GM21390 (cell line): ENCODE data around the gene SEC14L1.
"Not testable (repeated sequence)": the region's sequence is repeated elsewhere in the genome, so short reads cannot be mapped to it uniquely, and the experiment has no call there.

Experiments
- ATAC-seq: cut with Tn5 transposase; IDR thresholded peaks from one replicate; pipeline ENCODE4 v1.9.1; 2021; ENCODE audit not compliant: unreplicated experiment

The SEC14L1 gene

DNA sequence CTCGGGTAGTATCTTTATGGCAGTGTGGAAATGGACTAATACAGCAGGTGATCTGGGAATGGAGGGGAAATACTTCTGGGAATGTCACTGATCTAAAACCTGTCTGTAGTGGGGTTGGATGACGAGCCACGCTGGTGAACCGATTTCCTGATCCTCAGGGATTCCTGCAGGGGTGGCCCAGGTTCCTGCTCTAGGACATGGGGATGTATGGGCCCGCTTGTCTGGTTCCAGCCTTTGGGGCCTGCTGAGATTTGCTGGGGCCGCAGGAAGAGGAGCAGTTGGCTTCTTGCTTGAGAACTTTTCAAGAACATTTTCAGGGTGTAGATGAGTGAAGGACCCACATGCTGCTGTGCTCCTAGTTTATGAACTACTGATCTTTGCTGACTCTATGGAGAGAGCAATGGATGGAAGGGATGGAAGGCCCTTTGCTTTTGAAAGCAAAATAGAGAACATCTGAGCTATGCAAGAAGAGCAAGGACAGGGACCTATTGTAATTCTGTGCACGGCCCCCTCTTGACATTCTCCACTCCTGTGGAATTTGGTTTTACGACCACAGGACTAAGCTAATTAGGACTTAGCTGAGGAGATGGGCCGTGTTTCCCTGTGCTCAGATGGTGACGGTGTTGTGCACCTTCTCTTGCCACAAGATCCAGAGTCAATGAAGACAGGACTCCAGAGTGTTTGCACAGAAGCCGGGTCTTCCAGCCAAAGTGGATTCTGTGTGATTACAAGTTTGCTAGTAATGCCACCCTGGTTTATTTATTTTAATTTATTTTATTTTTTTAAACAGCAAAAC, 90.5 kb downstream of the SEC14L1 start:
- no peak for ATAC-seq

DNA sequence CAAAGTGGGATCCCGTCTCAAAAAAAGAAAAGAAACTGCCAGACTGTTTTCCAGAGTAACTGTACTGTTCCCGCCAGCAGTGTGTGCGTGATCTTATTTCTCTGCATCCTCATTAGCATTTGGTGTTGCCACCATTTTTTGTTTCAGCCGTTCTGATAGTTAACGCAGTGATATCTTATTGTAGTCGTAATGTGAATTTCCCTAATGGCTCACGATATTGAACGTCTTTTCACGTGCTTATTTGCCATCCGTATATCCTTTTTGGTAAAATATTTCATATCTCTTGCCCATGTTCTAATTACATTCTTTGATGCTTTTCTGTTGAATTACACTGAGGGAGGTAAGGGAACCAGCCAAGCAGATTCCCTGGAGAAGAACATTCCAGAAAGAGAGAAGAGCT, 92.4 kb downstream of the SEC14L1 start:
- ATAC-seq, result no peak

DNA sequence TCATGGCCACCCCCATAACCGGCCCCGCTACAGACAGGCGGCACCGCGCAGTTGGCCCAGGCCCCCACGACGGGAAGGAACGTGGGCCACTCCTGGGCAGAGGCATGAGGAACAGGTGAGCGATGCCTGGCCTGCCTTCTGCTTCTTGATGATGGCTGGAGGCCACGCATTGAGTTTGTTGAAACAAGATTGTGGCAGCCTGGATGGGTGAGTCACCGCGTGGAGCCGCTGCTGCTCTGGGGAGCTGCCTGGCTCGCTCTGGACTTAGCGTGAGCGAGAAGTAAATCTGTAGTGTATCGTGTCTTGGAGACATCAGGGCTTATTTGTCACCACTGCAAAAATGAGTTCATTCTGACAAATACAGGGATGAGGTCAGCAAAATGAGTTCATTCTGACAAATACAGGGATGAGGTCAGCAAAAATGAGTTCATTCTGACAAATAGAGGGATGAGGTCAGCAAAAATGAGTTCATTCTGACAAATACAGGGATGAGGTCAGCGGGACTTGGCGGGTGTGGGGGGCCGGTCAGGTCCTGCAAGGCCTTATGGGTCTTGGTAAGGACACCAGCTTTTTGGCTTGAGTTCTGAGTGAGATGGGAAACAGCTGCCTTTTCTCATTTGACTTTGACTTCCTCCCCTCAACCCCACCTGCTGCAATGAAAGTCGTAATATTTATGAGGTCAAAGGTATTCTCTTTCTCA, 93.0 kb downstream of the SEC14L1 start:
- no peak for ATAC-seq

DNA sequence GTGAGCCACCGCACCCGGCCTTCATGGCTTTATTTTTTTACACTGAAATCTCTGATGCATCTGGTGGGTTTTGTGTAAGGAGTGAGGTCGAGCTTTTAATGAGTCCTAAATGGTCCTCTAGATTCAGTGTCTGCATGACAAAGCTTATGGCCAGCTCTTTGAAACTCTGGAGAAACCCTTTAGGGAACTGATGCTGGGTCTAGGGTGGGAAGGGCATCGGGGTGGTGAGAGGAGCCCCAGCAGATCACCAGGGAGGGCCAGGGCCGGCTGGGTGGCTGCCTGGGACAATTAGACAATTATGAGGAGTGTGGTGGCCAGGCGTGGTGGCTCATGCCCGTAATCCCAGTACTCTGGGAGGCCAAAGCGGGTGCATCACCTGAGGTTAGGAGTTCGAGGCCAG, 93.9 kb downstream of the SEC14L1 start:
- ATAC-seq, result no peak

DNA sequence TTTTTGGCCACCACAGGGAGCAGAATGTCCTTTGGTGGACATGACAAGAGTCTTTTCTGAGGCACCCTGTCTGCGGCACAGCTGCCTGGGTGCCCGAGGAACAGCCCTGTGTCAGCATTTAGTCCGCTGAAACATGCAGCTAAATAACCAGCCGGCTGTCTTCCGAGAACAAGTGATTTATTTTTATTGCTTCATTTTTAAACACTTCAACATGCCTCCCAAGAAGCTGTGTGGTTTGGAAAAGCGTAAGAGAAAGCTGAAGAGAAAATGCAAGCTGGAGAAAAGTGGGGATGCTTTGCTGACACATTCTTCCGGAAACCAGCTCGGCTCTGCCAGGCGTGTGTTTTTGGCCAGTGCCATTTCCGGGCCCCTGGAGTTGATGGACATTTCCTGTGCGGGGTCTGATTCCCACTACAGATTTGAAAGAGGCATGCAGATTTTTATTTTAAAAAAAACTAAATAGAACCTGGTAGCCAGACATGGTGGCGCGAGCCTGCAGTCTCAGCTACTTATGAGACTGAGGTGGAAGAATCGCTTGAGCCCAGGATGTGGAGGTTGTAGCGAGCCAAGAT, 94.7 kb downstream of the SEC14L1 start:
- no peak for ATAC-seq

DNA sequence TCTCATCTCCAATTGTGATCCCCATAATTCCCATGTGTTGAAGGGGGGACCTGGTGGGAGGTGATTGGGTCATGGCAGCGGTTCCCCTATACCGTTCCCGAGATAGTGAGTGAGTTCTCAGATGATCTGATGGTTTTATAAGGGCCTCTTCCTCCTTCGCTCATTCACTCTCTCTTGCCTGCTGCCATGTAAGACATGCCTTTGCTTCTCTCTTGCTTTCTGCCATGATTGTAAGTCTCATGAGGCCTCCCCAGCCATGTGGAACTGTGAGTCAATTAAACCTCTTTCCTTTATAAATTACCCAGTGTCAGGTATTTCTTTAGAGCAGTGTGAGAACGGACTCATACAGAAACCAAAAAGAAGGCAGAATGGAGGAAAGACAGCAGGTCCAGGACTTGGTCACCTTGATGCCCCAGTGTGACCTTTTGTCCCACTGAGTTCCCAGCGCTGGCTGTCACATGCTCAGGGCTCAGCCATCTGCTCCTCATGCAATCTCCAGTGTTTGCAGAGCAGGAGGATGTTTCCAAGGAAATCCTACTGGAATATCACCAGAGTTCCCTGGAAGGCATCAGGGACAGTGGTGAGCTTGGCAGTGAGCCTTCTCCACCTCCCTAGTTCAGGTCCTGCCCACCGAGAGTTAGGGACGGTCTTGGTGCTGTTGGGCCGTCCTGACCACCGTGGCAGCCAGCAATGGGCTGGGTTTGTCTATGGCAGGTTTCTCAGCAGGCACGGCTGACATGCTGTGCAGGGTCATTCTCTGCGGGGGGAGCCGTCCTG, 96.7 kb downstream of the SEC14L1 start:
- ATAC-seq, result no peak

DNA sequence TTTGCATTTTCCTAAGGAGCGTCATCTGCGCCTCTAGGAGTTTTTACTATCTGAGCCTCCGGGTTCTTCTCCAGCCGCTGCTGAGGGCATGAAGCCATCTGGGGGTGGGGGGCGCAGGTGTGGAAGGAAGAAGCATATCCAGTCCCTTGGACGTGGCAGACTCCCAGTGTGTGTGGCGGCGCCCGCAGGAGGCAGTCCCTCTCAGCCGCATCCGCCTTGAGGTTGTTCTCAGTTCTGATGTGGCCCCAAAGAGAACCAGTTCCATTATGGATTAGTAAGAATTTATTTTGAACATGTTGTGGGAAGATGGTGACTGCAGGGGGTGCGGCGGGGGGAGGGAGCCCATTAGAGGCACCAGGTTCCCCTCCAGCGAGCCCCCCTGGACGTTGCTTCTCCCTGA, 100.2 kb downstream of the SEC14L1 start:
- no peak for ATAC-seq

DNA sequence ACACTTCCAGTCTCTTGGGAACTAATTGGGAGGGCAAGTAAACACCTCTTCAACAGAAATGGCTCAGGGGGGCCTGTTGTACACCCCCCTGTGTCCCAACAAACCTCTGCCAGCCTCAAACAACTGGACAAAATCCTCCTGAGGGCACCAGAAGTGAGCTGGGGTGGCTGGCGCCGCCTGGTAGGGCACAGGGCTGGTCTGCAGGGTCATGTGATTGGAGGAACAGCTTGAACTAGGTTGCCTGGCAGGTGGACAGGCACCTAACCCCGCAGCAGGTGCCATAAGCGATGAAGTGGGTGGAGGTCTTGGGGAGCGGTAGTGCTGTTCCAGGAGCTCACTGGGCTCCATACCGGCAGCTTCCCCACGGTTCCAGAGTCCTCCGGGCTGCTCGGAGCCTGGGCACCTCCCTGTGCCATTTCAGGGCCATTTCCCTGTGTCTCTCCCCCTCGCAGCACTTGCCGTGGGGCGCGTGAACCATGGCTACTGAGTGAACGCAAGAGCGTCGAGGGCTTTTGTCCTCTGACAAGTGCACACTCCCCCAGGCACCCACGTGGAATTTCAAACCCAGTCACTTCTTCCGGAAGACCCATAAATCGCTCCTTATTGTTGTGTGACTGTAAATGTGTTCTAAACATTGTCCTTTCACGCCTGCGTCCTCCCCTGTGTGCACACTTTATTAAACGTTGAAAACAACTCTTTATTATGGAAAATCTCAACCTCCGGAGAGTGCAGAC, 101.5 kb downstream of the SEC14L1 start:
- ATAC-seq, result no peak

DNA sequence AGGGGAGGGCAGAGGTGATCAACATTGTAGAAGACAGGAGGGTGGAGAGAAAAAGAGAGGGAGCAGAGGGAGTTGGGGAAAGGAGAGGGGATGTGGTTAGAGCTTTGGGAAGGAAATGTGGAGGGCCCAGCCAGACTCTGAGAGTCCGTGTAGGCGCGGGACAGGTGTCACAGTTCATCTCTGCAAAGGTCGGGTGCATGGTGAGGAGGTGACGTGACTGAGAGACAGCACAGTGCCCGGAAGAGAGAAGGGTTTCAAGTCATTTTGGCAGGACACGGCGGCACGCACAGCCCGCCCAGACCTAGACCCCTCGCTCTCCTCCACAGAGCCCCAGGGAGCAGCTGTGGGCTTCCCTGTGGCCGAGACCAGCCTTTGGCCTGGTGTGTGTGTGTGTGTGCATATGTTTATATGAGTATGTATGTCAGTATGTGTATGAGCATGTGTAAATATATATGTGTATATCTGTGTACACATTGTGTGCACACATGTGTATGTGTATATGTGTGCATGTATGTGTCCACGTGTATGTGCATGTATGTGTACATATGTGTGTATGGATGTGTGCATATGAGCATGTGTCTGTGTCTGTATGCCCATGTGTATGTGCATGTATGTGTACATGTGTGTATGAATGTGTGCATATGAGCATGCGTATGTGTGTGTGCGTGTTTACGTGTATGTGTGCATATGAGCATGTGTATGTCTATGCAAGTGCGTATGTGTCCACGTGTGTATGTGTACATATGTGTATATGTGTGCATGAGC, 104.6 kb downstream of the SEC14L1 start:
- ATAC-seq, result peak; percentile 57

DNA sequence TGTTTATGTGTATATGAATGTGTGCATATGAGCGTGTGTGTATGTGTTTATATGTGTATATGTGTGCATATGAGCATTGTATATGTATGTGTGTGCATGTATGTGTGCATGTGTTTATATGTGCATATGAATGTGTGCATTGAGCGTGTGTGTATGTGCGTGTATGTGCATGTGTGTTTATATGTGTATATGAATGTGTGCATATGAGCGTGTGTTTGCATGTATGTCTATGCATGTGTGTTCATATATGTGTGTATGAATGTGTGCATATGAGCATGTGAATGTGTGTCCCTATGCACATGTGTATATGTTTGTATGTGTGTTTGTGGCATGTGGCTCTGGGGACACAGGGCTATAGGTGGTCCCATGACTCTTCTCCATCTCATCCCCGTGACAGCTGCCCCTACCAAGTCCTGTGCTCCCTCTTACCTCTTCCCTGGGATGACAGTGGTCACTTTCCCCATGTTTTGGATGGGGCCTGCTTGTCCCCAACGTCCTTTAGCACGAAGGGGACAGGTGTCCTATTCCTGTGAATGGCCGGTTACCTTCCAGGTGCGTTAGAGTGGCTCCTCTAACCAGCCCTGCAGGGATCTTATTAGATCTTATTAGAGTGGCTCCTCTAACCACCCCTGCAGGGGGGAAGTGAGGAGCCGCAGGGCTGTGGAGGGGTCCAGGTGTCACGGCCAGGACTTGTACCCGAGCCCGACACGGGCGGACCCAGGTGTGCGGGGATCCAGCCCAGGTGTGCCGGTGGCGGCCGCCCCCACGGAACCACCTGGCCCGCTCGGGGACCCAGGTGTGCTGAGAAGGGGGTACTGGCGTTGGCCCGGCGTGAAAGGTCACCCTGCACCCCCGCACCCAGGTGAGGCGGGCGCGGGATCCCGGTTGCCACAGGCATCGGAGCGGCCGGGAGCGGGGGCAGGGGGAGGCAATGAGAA, 105.6 kb downstream of the SEC14L1 start:
- ATAC-seq, result no peak

DNA sequence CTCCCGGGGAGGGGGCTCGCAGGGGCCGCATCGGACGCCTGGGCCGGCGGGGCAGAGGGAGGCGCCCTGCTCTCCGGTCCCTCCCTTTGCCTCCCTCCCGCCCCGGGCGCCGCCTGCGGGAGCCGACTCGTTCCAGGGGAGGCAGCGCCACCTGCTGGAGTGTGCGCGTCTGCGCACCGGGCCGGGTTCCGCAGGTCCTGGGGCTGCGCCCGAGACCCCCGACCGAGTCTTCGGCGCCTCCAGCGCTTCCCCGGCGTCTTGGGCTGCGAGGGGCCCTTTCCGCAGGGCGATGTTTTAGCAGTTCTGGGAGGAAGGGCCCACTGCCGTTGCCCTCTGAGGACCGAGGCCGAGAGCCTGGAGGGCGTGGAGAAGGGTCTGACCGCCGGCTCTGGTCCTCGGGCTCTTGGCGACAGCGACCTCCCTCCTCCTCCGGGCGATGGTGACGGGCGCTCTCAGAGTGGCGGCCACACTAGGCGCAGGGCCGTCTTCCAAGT, 106.3 kb downstream of the SEC14L1 start:
- peak; percentile 71 for ATAC-seq

DNA sequence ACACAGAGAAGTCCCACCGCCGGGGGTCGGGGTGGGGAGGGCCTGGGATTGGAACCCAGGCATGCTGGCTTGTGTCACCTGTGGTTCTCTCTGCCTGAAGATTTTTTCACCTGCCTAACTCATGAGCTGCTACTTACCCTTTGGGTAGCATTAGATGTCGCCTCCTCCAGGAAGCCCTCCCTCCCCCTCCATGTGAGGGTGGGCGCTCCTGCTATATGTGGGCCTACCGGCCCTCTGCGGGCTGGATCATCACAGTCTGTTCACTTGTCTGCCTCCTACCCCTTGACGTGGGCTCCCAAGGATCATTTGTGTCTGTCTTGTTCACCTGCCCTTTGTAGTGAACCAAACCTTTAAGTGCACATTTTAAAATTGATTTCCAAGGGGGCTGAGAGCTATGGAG, 106.8 kb downstream of the SEC14L1 start:
- ATAC-seq, result no peak

DNA sequence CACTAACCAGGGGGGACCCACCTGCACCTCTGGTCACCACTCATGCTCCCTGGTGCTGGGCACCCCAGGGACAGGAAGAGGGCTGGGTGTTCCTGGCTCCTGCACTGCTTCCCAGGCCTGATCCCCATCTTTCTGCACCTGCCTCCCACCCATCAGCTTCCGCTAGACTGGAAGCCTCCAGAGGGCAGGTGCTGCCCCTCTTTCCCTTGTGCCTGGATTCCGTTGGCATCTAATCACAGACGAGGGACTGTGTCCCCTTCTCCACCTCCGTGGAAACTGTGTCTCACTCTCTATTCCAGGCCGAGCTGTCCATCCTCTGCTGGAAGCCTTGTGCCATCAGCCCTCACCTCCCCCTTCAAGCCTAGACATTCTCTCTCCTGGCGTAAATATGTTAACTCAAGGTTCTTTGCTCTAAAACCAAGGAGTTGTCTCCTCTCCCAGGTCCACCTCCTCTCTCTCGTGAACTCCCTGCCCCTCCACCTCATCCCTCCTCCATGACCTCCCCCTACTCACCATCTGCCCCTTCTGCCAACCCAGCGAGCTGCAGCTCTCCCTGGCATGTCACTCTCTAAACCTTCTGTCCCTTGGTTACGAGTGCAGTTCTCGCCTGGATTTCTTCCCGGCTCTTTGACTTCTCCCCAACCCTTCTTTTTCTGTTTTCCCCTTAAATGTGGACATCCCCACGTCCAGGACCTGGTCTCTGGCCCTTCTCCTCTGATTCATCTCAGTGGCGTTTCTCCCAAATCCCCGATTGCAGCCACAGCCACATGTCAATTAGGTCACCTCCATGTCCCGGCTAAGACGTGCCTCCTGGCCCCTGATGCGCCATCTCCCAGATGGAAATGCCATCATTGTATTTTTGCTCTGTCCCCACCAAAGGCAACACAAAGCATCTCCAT, 107.7 kb downstream of the SEC14L1 start:
- ATAC-seq, result no peak

DNA sequence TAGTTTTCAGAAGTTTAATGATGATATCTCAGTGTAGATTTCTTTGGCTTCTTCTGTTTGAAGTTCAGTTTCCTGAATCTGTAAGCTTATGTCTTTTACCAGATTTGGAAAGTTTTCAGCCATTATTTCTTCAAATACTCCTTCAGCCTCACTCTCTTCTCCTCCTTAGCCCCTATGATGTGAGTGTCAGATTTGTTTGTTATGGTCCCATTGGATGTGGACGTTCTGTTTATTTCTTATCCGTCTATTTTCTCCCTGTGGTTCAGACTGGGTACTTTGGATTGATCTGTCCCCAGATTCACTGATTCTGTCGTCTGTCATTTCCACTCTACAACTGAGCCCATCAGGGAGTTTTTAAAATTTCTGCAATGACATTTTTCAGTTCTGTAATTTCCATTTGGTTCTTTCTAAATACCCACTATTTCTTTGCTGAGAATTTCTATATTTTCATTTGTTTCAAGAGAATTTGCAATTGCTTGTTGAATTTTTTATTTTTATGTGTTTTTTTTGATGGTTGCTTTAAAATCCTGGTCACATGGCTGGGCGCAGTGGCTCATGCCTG, 110.9 kb downstream of the SEC14L1 start:
- no peak for ATAC-seq

DNA sequence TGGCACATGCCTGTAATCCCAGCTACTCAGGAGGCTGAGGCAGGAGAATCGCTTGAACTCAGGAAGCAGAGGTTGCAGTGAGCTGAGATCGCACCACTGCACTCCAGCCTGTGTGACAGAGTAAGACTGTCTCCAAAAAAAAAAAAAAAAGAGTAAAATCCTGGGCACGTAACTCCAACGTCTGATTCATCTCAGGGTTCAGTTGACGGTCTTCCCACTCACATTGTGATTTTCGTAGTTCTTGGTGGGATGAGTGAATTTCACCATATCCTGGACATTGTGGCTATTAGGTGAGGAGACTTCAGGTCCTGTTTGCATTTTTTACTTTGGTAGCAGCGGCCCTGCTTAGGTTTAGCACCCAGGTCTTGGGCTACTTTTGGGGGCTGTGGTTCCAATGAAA, 111.5 kb downstream of the SEC14L1 start:
- not testable (repeated sequence) for ATAC-seq

DNA sequence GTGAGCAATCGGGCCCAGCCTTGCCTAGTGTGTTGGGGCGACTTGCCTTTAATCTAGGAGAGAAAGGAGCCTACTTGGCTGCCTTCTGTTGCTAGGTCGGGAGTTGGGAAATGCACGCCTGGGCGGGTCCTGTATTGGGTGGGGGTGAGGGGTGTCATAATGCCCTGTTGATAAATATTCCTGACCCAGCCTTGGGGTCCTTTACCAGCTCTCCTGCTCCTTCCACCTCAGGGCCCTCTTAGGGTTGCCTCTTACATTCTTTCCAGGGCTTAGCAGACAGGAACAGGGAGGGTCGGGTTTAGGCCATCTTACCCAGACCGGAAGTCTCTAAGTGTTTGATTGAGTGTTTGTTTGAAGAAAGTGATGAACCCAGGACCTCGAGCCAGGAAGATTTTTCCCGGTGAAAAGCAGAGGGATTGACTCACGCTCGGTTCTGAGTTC, 112.9 kb downstream of the SEC14L1 start:
- no peak for ATAC-seq
